Natural killer cell (primary cell): Measurements from ENCODE around the gene KDM1A. TPM values are rescaled to one million over a fixed set of nuclear protein-coding genes. Genes with fewer than 3 reads are reported as not detected.

ENCODE experiments used
- ATAC-seq, 3 donors: fragments of 150-1000 bp in 2 of 3; fragments of 200-7000 bp in 1 of 3; cut with Tn5 transposase; 1 replicate in 1 of 3; 2 replicates in 2 of 3; pipeline ENCODE4 v1.10.0; 2021; ENCODE audit warnings: mild to moderate bottlenecking in 2 of 3, moderate library complexity in 2 of 3
- DNase-seq, 2 donors: peaks; one replicate each; pipeline versions ENCODE4 v3.0.0 to v3.0.0-alpha.2; 2013 to 2021; ENCODE audit warnings: mixed read lengths in 1 of 2
- H3K27ac ChIP-seq: one replicate; pipeline ENCODE4 v1.5.1; 2013; ENCODE audit warnings: mild to moderate bottlenecking, low read length
- H3K27me3 ChIP-seq: one replicate; pipeline ENCODE4 v1.6.1; 2013; ENCODE audit warnings: low read length; ENCODE audit not compliant: control insufficient read depth, insufficient read depth
- H3K36me3 ChIP-seq: one replicate; pipeline ENCODE4 v1.6.1; 2013; ENCODE audit warnings: low read length; ENCODE audit not compliant: control insufficient read depth, insufficient read depth
- H3K4me1 ChIP-seq: one replicate; pipeline ENCODE4 v1.6.1; 2013; ENCODE audit warnings: low read length; ENCODE audit not compliant: control insufficient read depth, insufficient read depth
- H3K4me3 ChIP-seq: one replicate; pipeline ENCODE4 v1.5.1; 2013; ENCODE audit warnings: low read length
- H3K9me3 ChIP-seq: one replicate; pipeline ENCODE4 v1.6.1; 2013; ENCODE audit warnings: low read length; ENCODE audit not compliant: control insufficient read depth, insufficient read depth
- H3K27ac Mint-ChIP-seq, 2 donors: one replicate each; pipeline ENCODE4 v1.8.0; 2022; ENCODE audit warnings: mild to moderate bottlenecking in 2 of 2, mixed read lengths in 2 of 2, moderate library complexity in 1 of 2
- H3K27me3 Mint-ChIP-seq, 2 donors: one replicate each; pipeline ENCODE4 v1.8.0; 2022; ENCODE audit warnings: low read depth in 2 of 2, mixed read lengths in 2 of 2
- H3K36me3 Mint-ChIP-seq: one replicate; pipeline ENCODE4 v1.8.0; 2022; ENCODE audit warnings: mixed read lengths
- H3K4me1 Mint-ChIP-seq, 2 donors: one replicate each; pipeline ENCODE4 v1.8.0; 2022; ENCODE audit warnings: mixed read lengths in 2 of 2
- H3K4me3 Mint-ChIP-seq: one replicate; pipeline ENCODE4 v1.8.0; 2022; ENCODE audit warnings: mild to moderate bottlenecking, moderate library complexity, mixed read lengths
- H3K9me3 Mint-ChIP-seq, 2 donors: one replicate each; pipeline ENCODE4 v1.8.0; 2022; ENCODE audit warnings: mixed read lengths in 2 of 2
- WGBS: methylation state at CpG from one replicate; pipeline ENCODE4 v1.1.7; 2013; ENCODE audit warnings: missing lambda C conversion rate; ENCODE audit not compliant: insufficient coverage; 5-methylcytosine and 5-hydroxymethylcytosine counted together
- intact Hi-C: fragments of 100-400 bp; cut with micrococcal nuclease; formaldehyde crosslinking; loops from one replicate; pipeline ENCODE4 v1.14.2; 2022
- total RNA-seq, 4 donors: library from RNA; stranded (reverse); fragments of 120-200 nt in 1 of 4; gene quantifications; one replicate each; pipeline versions ENCODE4 v1.2.3 to v1.2.4, GENCODE V29; 2013 to 2022
- TF ChIP-seq, protein P1 (sequence below): fragments of 200-600 bp; IDR thresholded peaks from one replicate; pipeline ENCODE4 v1.8.0; 2022; ENCODE audit warnings: antibody characterized with exemption

Gene KDM1A
- total RNA-seq, 3 donors from 2014 or later (not counting 1 experiment from before 2014, with no cell fraction given), result 33.0 to 45.4 (median 43.8) TPM

DNA sequence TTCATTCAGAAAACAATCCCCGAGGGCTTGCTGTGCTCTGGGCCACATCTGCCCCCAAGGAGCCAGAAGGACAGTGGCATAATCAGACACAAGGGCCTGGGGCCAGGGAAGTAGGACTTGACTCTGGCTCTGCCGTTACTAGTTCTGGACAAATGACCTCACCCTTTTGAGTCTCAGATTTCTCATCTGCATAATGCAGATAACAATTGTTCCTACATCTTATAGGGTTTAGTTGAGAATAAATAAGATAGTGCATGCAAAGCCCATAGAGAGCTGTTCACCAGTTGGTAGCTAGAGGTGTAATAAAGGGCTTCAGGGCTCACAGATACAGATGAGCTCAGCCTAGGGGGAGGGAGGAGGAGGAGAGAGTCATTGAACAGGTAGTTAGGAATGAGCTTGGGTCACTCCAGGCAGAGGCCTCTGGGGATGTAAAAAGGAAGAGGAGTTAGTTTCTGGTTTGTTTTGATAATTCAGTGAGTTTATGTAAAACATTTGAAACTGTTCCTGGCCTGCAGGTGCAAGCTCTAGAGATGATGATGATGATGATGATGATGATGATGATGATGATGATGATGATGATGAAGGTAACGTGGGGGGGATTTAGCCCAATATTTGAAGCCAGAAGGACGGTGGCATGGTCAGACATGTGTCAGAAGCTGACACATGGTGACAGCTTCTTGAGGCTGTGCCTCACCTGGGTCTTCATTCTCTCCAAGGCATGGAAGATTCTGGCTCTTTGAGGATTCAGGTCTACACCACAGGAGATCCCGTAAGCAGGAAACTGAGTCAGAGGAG is 47.5 kb upstream of the KDM1A start:
- Histone ChIP-seq H3K27me3 (peaks cover 5% of the 10 kb centered on the region), H3K27ac (no peak overlapping the region), H3K9me3 (no peaks in the 10 kb centered on the region), H3K4me1 (no peaks in the 10 kb centered on the region), H3K4me3 (no peak overlapping the region), H3K36me3 (no peaks in the 10 kb centered on the region)
- Mint-ChIP-seq H3K27ac (no peak overlapping the region), H3K4me1 (no peaks in the 10 kb centered on the region), H3K36me3 (no peaks in the 10 kb centered on the region), H3K9me3 (no peaks in the 10 kb centered on the region), H3K27me3 (peaks cover 41 to 60% of the 10 kb centered on the region in 2 donors), H3K4me3 (no peak overlapping the region)
- intact Hi-C loops, result no loop called here
- TF ChIP-seq, protein P1, sequence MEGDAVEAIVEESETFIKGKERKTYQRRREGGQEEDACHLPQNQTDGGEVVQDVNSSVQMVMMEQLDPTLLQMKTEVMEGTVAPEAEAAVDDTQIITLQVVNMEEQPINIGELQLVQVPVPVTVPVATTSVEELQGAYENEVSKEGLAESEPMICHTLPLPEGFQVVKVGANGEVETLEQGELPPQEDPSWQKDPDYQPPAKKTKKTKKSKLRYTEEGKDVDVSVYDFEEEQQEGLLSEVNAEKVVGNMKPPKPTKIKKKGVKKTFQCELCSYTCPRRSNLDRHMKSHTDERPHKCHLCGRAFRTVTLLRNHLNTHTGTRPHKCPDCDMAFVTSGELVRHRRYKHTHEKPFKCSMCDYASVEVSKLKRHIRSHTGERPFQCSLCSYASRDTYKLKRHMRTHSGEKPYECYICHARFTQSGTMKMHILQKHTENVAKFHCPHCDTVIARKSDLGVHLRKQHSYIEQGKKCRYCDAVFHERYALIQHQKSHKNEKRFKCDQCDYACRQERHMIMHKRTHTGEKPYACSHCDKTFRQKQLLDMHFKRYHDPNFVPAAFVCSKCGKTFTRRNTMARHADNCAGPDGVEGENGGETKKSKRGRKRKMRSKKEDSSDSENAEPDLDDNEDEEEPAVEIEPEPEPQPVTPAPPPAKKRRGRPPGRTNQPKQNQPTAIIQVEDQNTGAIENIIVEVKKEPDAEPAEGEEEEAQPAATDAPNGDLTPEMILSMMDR, result no peak
- no peak for ATAC-seq
- DNase-seq, result no peak
- 70% methylated on average over 5 of the region's 5 CpGs for WGBS

DNA sequence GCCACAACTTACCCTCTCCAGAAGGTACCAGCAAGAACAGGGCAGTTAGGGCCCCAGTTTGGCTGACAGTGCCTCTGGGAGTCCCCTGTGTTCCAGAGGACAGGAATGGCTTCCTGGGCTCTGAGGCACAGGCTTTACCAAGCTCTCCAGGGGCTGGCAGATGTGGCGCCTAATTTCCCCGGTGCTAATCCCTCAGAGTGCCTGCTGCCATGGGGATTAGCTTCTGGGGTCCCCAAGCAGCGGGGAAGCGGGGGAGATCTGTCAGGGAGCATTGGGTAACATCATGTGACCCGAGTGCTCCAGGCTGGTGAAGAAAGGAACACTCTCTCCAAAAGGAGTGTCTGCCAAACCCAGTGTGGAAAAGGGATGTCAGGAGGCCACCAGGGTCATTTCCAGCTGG is 46.5 kb upstream of the KDM1A start, which contains the start of gene LACTBL1:
TSS of gene LACTBL1 (minus strand) at position 107 of the 400 bp plus-strand sequence. CDS start 550 bp downstream, outside the sequence.
- Histone ChIP-seq H3K36me3 (no peaks in the 10 kb centered on the region), H3K27me3 (peaks cover 5% of the 10 kb centered on the region), H3K27ac (no peak within 1 kb of the TSS), H3K4me3 (no peak within 1 kb of the TSS), H3K4me1 (no peaks in the 10 kb centered on the region), H3K9me3 (no peaks in the 10 kb centered on the region)
- DNase-seq (no peak), ATAC-seq (no peak)
- intact Hi-C loops, result no loop called here
- TF ChIP-seq, protein P1, result no peak
- WGBS, result 78% methylated on average over 5 of the region's 5 CpGs
- H3K4me1 Mint-ChIP-seq, result no peaks in the 10 kb centered on the region
- peaks cover 40 to 61% of the 10 kb centered on the region in 2 donors for H3K27me3 Mint-ChIP-seq
- no peak within 1 kb of the TSS for H3K4me3 Mint-ChIP-seq
- no peaks in the 10 kb centered on the region for H3K9me3 Mint-ChIP-seq
- H3K27ac Mint-ChIP-seq, result no peak within 1 kb of the TSS
- no peaks in the 10 kb centered on the region for H3K36me3 Mint-ChIP-seq

DNA sequence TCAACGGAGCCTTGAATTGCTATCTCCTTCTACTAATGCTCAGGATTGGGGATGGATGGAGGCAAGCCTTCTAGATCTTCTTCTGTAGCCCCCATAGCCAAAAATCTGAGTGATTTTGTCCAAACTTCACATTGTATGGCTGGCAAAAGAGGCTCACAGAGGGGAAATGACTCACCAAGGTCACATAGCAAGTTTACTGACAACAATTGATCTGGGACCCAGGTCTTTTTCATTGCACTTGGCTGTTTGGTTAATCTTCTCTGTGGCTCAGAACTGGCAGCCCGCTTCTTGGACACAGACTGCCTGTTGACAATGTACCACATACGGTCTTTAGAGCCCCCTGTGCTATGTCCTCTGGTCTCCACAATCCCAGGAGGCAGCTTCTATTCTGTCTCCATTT is 43.6 kb upstream of the KDM1A start:
- Histone ChIP-seq H3K36me3 (no peaks in the 10 kb centered on the region), H3K9me3 (no peaks in the 10 kb centered on the region), H3K27ac (no peak overlapping the region), H3K27me3 (peaks cover 2% of the 10 kb centered on the region), H3K4me3 (no peak overlapping the region), H3K4me1 (no peaks in the 10 kb centered on the region)
- Mint-ChIP-seq H3K4me1 (no peaks in the 10 kb centered on the region), H3K27me3 (peaks cover 21 to 33% of the 10 kb centered on the region in 2 donors), H3K4me3 (no peak overlapping the region), H3K36me3 (no peaks in the 10 kb centered on the region), H3K27ac (no peak overlapping the region), H3K9me3 (no peaks in the 10 kb centered on the region)
- DNase-seq (no peak), ATAC-seq (no peak)
- TF ChIP-seq, protein P1, result no peak
- intact Hi-C loops, result loop anchor here (1.0 to 2.0 kb wide), 2 partner anchors 209 to 429 kb away; no protein-coding TSS in a partner anchor
- 89% methylated on average over 3 of the region's 3 CpGs for WGBS
